GM12878 (cell line): ENCODE results near the gene ADM. TPM values are rescaled to one million over a fixed set of nuclear protein-coding genes. Genes with fewer than 3 reads are reported as not detected.
"Not testable (repeated sequence)": the region's sequence is repeated elsewhere in the genome, so short reads cannot be mapped to it uniquely, and the experiment has no call there.

Source experiments
- ATAC-seq: fragments of 200-7000 bp; cut with Tn5 transposase; 3 replicates; pipeline ENCODE4 v1.9.1; 2020; ENCODE audit warnings: mild to moderate bottlenecking, moderate library complexity
- BruUV-seq: library from RNA; stranded (reverse); fragments of 400-500 nt; replicated peaks from 2 replicates; lab custom pipeline; 2021; lab: Mats Ljungman, UMichigan
- CTCF ChIA-PET: fragments of 300-600 bp; sonication (Branson Sonifier 250); formaldehyde crosslinking; extraction: SDS; loops from one replicate; lab custom pipeline; 2021; ENCODE audit warnings: inconsistent platforms; lab: Yijun Ruan, JAX
- POLR2A ChIA-PET: fragments of 350-600 bp; formaldehyde crosslinking; extraction: SDS; loops from one replicate; lab custom pipeline; 2021; ENCODE audit warnings: inconsistent platforms; lab: Charles Lee
- RAD21 ChIA-PET: fragments of 300-600 bp; sonication (Branson Sonifier 250); formaldehyde crosslinking; loops from one replicate; lab custom pipeline; 2023; ENCODE audit warnings: antibody characterized with exemption; ENCODE audit not compliant: unreplicated experiment; lab: Charles Lee
- SMC1A ChIA-PET: fragments of 300-600 bp; sonication (Branson Sonifier 250); formaldehyde crosslinking; loops from one replicate; lab custom pipeline; 2023; ENCODE audit not compliant: unreplicated experiment, uncharacterized antibody; lab: Charles Lee
- DNase-seq: peaks from one replicate; pipeline ENCODE4 v3.0.0-alpha.2; 2011; ENCODE audit warnings: low read depth, low spot score
- FAIRE-seq: peaks from 3 replicates; lab custom pipeline; 2011; peaks lifted over from hg19 to GRCh38; lab: Jason Lieb, UNC
- H2AFZ ChIP-seq: 2 replicates; pipeline ENCODE4 v1.6.0; 2011; ENCODE audit warnings: low read depth, low read length, control low read depth; ENCODE audit not compliant: control insufficient read depth
- H3K27ac ChIP-seq: 2 replicates; pipeline ENCODE4 v1.5.1; 2011; ENCODE audit warnings: control low read depth; ENCODE audit not compliant: control insufficient read depth, insufficient read depth
- H3K27me3 ChIP-seq, 2 experiments: replicated peaks in 1 of 2; 2 replicates each; pipeline versions ENCODE4 v1.6.0 to v1.6.1; 2011; ENCODE audit warnings: low read length in 1 of 2; ENCODE audit not compliant: control insufficient read depth in 2 of 2, insufficient read depth in 2 of 2
- H3K36me3 ChIP-seq, 2 experiments: 2 replicates each; pipeline ENCODE4 v1.5.1; 2011; ENCODE audit warnings: low read length in 1 of 2; ENCODE audit not compliant: control insufficient read depth in 2 of 2, insufficient read depth in 2 of 2
- H3K4me1 ChIP-seq: 2 replicates; pipeline ENCODE4 v1.6.1; 2011; ENCODE audit warnings: mild to moderate bottlenecking, low read length, moderate library complexity, mixed read lengths; ENCODE audit not compliant: control insufficient read depth, insufficient read depth
- H3K4me2 ChIP-seq: 2 replicates; pipeline ENCODE4 v1.6.0; 2011; ENCODE audit warnings: control low read depth; ENCODE audit not compliant: control insufficient read depth, insufficient read depth
- H3K4me3 ChIP-seq: fragments of 200-600 bp; sonication (generic); 2 replicates; pipeline ENCODE4 v1.5.1; 2016
- H3K79me2 ChIP-seq: 2 replicates; pipeline ENCODE4 v1.6.0; 2011; ENCODE audit warnings: low read length; ENCODE audit not compliant: control insufficient read depth, insufficient read depth
- H3K9ac ChIP-seq: 2 replicates; pipeline ENCODE4 v1.8.0; 2011; ENCODE audit warnings: low read length, control low read depth, mixed read lengths; ENCODE audit not compliant: control insufficient read depth, insufficient read depth
- H3K9me3 ChIP-seq: replicated peaks from 3 replicates; pipeline ENCODE4 v1.5.1; 2011; ENCODE audit warnings: mild to moderate bottlenecking, low read length; ENCODE audit not compliant: control insufficient read depth, insufficient read depth
- H4K20me1 ChIP-seq: 2 replicates; pipeline ENCODE4 v1.6.0; 2011; ENCODE audit not compliant: control insufficient read depth, insufficient read depth
- BACH1 ChIP-seq: fragments of 450-650 bp; IDR thresholded peaks from 2 replicates; pipeline ENCODE4 v1.6.1; 2017; ENCODE audit warnings: mild to moderate bottlenecking, borderline replicate concordance
- BHLHE40 ChIP-seq, 2 experiments: fragments of 450-650 bp in 1 of 2; IDR thresholded peaks; 2 replicates each; pipeline ENCODE4 v1.6.1; 2011 to 2017; ENCODE audit warnings: low read depth in 2 of 2, borderline replicate concordance in 1 of 2, improper control_type of control experiment in 1 of 2, low read length in 1 of 2, mild to moderate bottlenecking in 1 of 2
- CTCF ChIP-seq, 3 experiments: IDR thresholded peaks in 2 of 3; conservative IDR thresholded peaks in 1 of 3; 2 replicates each; pipeline ENCODE4 v1.5.1; 2011; ENCODE audit warnings: low read depth in 3 of 3, low read length in 3 of 3, mild to moderate bottlenecking in 3 of 3, control low read depth in 2 of 3, moderate library complexity in 2 of 3, inconsistent platforms in 1 of 3, mixed read lengths in 1 of 3; ENCODE audit not compliant: control insufficient read depth in 2 of 3, insufficient read depth in 1 of 3; ENCODE audit errors: extremely low read depth in 1 of 3
- ETV6 ChIP-seq, 2 experiments: fragments of 450-650 bp in 1 of 2; IDR thresholded peaks in 1 of 2; conservative IDR thresholded peaks in 1 of 2; 2 replicates each; pipeline ENCODE4 v1.6.1; 2014; ENCODE audit warnings: antibody characterized with exemption in 1 of 2, borderline replicate concordance in 1 of 2, low read depth in 1 of 2, mild to moderate bottlenecking in 1 of 2, moderate library complexity in 1 of 2
- HDAC2 ChIP-seq: fragments of 200-600 bp; sonication (generic); IDR thresholded peaks from 2 replicates; pipeline ENCODE4 v1.6.1; 2017
- IRF3 ChIP-seq: fragments of 450-650 bp; IDR thresholded peaks from 2 replicates; pipeline ENCODE4 v1.6.1; 2014; ENCODE audit warnings: mild to moderate bottlenecking
- NFYB ChIP-seq: IDR thresholded peaks from 2 replicates; pipeline ENCODE4 v1.6.1; 2011; ENCODE audit warnings: low read depth, mild to moderate bottlenecking, low read length, improper control_type of control experiment, moderate library complexity; ENCODE audit not compliant: insufficient read depth
- PAX5 ChIP-seq: IDR thresholded peaks from 2 replicates; pipeline ENCODE4 v1.6.1; 2011; ENCODE audit warnings: low read depth, low read length, borderline replicate concordance
- RUNX3 ChIP-seq: IDR thresholded peaks from 2 replicates; pipeline ENCODE4 v1.6.1; 2012; ENCODE audit warnings: low read length, inconsistent platforms
- ZBED1 ChIP-seq: IDR thresholded peaks from 2 replicates; pipeline ENCODE4 v1.6.1; 2016; ENCODE audit warnings: borderline replicate concordance
- ZBTB40 ChIP-seq: fragments of 450-650 bp; IDR thresholded peaks from 2 replicates; pipeline ENCODE4 v1.6.1; 2016; ENCODE audit warnings: mild to moderate bottlenecking, moderate library complexity, borderline replicate concordance
- WGBS: methylation state at CpG from one replicate; pipeline ENCODE4 v1.1.6; 2016; ENCODE audit warnings: low lambda C conversion rate; ENCODE audit not compliant: insufficient replicate concordance, insufficient coverage; ENCODE audit errors: missing lambda C conversion rate; 5-methylcytosine and 5-hydroxymethylcytosine counted together
- in situ Hi-C: fragments of 300-500 bp; cut with MboI; formaldehyde crosslinking; loops from 9 replicates; pipeline ENCODE4 v1.14.3; 2018; ENCODE audit warnings: mixed read lengths
- intact Hi-C: fragments of 100-400 bp; cut with micrococcal nuclease; formaldehyde crosslinking; loops from one replicate; pipeline ENCODE4 v1.14.2; 2022; ENCODE audit not compliant: unreplicated experiment
- polyA plus RNA-seq, 11 experiments: library from polyadenylated mRNA; depleted of rRNA in 4 of 11; unstranded in 6 of 11; stranded (reverse) in 5 of 11; fragments of >200 nt; fragmentation: Nextera tagmentation in 4 of 11; fragmentation: Illumina TruSeq in 1 of 11; extraction: Ambion mirVana in 4 of 11; extraction: Trizol in 1 of 11; gene quantifications; 1 replicate in 1 of 11; 2 replicates in 10 of 11; pipeline versions ENCODE4 v1.2.1 to v1.2.3, GENCODE V29; 2011 to 2016; ENCODE audit warnings: inconsistent platforms in 2 of 11, missing spikeins in 2 of 11, low read depth in 1 of 11
- total RNA-seq, 4 experiments: library from RNA; depleted of rRNA in 3 of 4; stranded (reverse); fragments of >200 nt in 3 of 4; fragmentation: Illumina TruSeq in 1 of 4; extraction: Trizol in 1 of 4; gene quantifications; 2 replicates each; pipeline versions ENCODE4 v1.2.1 to v1.2.3, GENCODE V29; 2013 to 2021

ADM gene
- total and polyA plus RNA-seq, 10 of the 15 experiments (the other 5 are each of a cell fraction or from before 2014, with no cell fraction given) = 0.11 to 4.2 (median 0.21) TPM; not detected in 7

GRCh38 chr11:10263929-10264328 is 40.9 kb upstream of the ADM start:
- Histone ChIP-seq H3K4me2 (no peak overlapping the region), H3K36me3 (no peaks in the 10 kb centered on the region), H3K4me3 (no peak overlapping the region), H3K79me2 (no peaks in the 10 kb centered on the region), H3K9ac (no peak overlapping the region), H3K9me3 (no peaks in the 10 kb centered on the region), H4K20me1 (no peaks in the 10 kb centered on the region), H3K27ac (no peak overlapping the region), H2AFZ (no peak overlapping the region), H3K27me3 (no peaks in the 10 kb centered on the region; a peak in 1 of 4 replicates), H3K4me1 (no peaks in the 10 kb centered on the region)
- FAIRE-seq (no peak), DNase-seq (no peak), ATAC-seq (no peak)
- CTCF ChIA-PET = interaction anchor here (1.4 kb wide), 1 partner anchor 18 kb away, joined by 3 read pairs; no protein-coding TSS in a partner anchor
- intact Hi-C loops = no loop called here
- SMC1A ChIA-PET = no interaction called here
- POLR2A ChIA-PET = no interaction called here
- in situ Hi-C loops = no loop called here
- TF ChIP-seq ETV6 (conservative IDR thresholded peaks at IDR 0.05 in 1 of 2, IDR thresholded peaks at IDR 0.05 in 1 of 2; ENCODE audit: borderline replicate concordance in 1 of 2, low read depth in 1 of 2) (no peak), ZBED1 (no peak), NFYB (no peak), IRF3 (no peak), BHLHE40 (IDR thresholded peaks at IDR 0.05; ENCODE audit: borderline replicate concordance in 1 of 2, low read depth in 2 of 2, low read length in 1 of 2) (no peak), PAX5 (no peak), RUNX3 (no peak), CTCF (IDR thresholded peaks at IDR 0.05 in 2 of 3, conservative IDR thresholded peaks at IDR 0.05 in 1 of 3; ENCODE audit: control insufficient read depth in 2 of 3, extremely low read depth in 1 of 3, insufficient read depth in 1 of 3, low read depth in 3 of 3, low read length in 3 of 3) (no peak), BACH1 (no peak), ZBTB40 (no peak), HDAC2 (no peak)
- RAD21 ChIA-PET = no interaction called here
- no TSS peak for BruUV-seq

- H3K4me1 ChIP-seq, DNase-seq, in situ Hi-C loops, ATAC-seq, POLR2A ChIA-PET, H3K27me3 ChIP-seq, H3K27ac ChIP-seq, H2AFZ ChIP-seq, H3K36me3 ChIP-seq, SMC1A ChIA-PET, FAIRE-seq, intact Hi-C loops, CTCF ChIA-PET, RAD21 ChIA-PET, H3K4me3 ChIP-seq, H3K79me2 ChIP-seq, H3K4me2 ChIP-seq, H4K20me1 ChIP-seq, H3K9ac ChIP-seq, BruUV-seq, H3K9me3 ChIP-seq: not testable (repeated sequence)
- WGBS = 75% methylated on average over 3 of the region's 3 CpGs
These were observed 40.2 kb upstream of the ADM start for GRCh38 chr11:10264716-10265115.
